ENCODE data around the gene TBCK. TPM values are rescaled to one million over a fixed set of nuclear protein-coding genes. Genes with fewer than 3 reads are reported as not detected.

The TBCK gene
- total and polyA plus RNA-seq, 2 donors (not counting 1 experiment from before 2014, with no cell fraction given) = 17.5 to 86.1 TPM

- no peaks in the 10 kb centered on the region for H3K4me1 Mint-ChIP-seq
- no peaks in the 10 kb centered on the region for H3K4me1 ChIP-seq (ENCODE audit: control insufficient read depth in 2 of 2, insufficient read depth in 2 of 2, low read length in 2 of 2)
- no peak overlapping the region for H3K27ac Mint-ChIP-seq
- H3K4me2 ChIP-seq (replicated peaks; ENCODE audit: low read depth, low read length, poor library complexity, severe bottlenecking) = no peak overlapping the region
- H2AFZ ChIP-seq (ENCODE audit: insufficient read depth, low read depth, low read length, poor library complexity, severe bottlenecking) = no peak overlapping the region
- no peak for ATAC-seq (ENCODE audit: low read depth)
- no peaks in the 10 kb centered on the region for H3K27me3 ChIP-seq (replicated peaks in 1 of 4; ENCODE audit: control extremely low read depth in 1 of 4, control insufficient read depth in 3 of 4, insufficient read depth in 4 of 4, low read length in 3 of 4)
- CTCF ChIA-PET = no interaction called here
- intact Hi-C loops (cut with micrococcal nuclease) = no loop called here
- peaks cover under 1 to 4% (median 1%) of the 10 kb centered on the region in 3 donors for H3K9me3 ChIP-seq (ENCODE audit: control extremely low read depth in 1 of 3, control insufficient read depth in 2 of 3, insufficient read depth in 1 of 3, low read length in 2 of 3)
- peaks cover 3 to 7% of the 10 kb centered on the region in 2 experiments for H3K36me3 ChIP-seq (replicated peaks in 1 of 2; ENCODE audit: control extremely low read depth in 1 of 2, control insufficient read depth in 1 of 2, extremely low read depth in 1 of 2, insufficient read depth in 2 of 2, low read length in 1 of 2)
- POLR2A ChIA-PET = no interaction called here
- H3K4me3 ChIP-seq (ENCODE audit: control extremely low read depth in 1 of 5, extremely low read depth in 1 of 5, insufficient read depth in 1 of 5, low read depth in 2 of 5, low read length in 4 of 5) = no peak overlapping the region
- H3K27ac ChIP-seq (ENCODE audit: low read length in 2 of 2) = no peak overlapping the region
- 100% methylated on average over 1 of the region's 3 CpGs for WGBS (ENCODE audit: insufficient coverage)
- H3K27me3 Mint-ChIP-seq = no peaks in the 10 kb centered on the region
- no peaks in the 10 kb centered on the region for H4K20me1 ChIP-seq (ENCODE audit: control insufficient read depth, insufficient read depth, low read length, poor library complexity, severe bottlenecking)
- no peaks in the 10 kb centered on the region for H3K79me2 ChIP-seq (ENCODE audit: control insufficient read depth, insufficient read depth, low read length)
- no peak for DNase-seq
- H3K9ac ChIP-seq (ENCODE audit: low read length) = no peak overlapping the region
- TF ChIP-seq EZH2 (IDR thresholded peaks at IDR 0.05; ENCODE audit: borderline replicate concordance, insufficient read depth, low read depth, low read length, poor library complexity, severe bottlenecking) (no peak), CTCF (IDR thresholded peaks at IDR 0.05) (no peak)
- no peak overlapping the region for H3K4me3 Mint-ChIP-seq
- peaks cover 9% of the 10 kb centered on the region for H3K9me3 Mint-ChIP-seq (ENCODE audit: insufficient read depth)
These were observed 173.3 kb downstream of the TBCK start for GRCh38 chr4:106142616-106143127.

- no peak overlapping the region for H2AFZ ChIP-seq (ENCODE audit: insufficient read depth, low read depth, low read length, poor library complexity, severe bottlenecking)
- ChIA-PET POLR2A (no interaction called here), CTCF (no interaction called here)
- H3K4me1 ChIP-seq (ENCODE audit: control insufficient read depth in 2 of 2, insufficient read depth in 2 of 2, low read length in 2 of 2) = no peaks in the 10 kb centered on the region
- intact Hi-C loops (cut with micrococcal nuclease) = no loop called here
- DNase-seq (no peak), ATAC-seq (ENCODE audit: low read depth) (no peak)
- Mint-ChIP-seq H3K4me1 (no peaks in the 10 kb centered on the region), H3K4me3 (no peak overlapping the region), H3K27ac (no peak overlapping the region), H3K9me3 (ENCODE audit: insufficient read depth) (no peaks in the 10 kb centered on the region), H3K27me3 (no peaks in the 10 kb centered on the region)
- H3K27me3 ChIP-seq (replicated peaks in 1 of 4; ENCODE audit: control extremely low read depth in 1 of 4, control insufficient read depth in 3 of 4, insufficient read depth in 4 of 4, low read length in 3 of 4) = no peaks in the 10 kb centered on the region
- H3K9ac ChIP-seq (ENCODE audit: low read length) = no peak overlapping the region
- TF ChIP-seq CTCF (IDR thresholded peaks at IDR 0.05) (no peak), EZH2 (IDR thresholded peaks at IDR 0.05; ENCODE audit: borderline replicate concordance, insufficient read depth, low read depth, low read length, poor library complexity, severe bottlenecking) (no peak)
- H3K79me2 ChIP-seq (ENCODE audit: control insufficient read depth, insufficient read depth, low read length) = no peaks in the 10 kb centered on the region
- H3K27ac ChIP-seq (ENCODE audit: low read length in 2 of 2) = no peak overlapping the region
- no peaks in the 10 kb centered on the region for H4K20me1 ChIP-seq (ENCODE audit: control insufficient read depth, insufficient read depth, low read length, poor library complexity, severe bottlenecking)
- peaks cover 3 to 4% of the 10 kb centered on the region in 2 experiments for H3K36me3 ChIP-seq (replicated peaks in 1 of 2; ENCODE audit: control extremely low read depth in 1 of 2, control insufficient read depth in 1 of 2, extremely low read depth in 1 of 2, insufficient read depth in 2 of 2, low read length in 1 of 2)
- H3K4me3 ChIP-seq (ENCODE audit: control extremely low read depth in 1 of 5, extremely low read depth in 1 of 5, insufficient read depth in 1 of 5, low read depth in 2 of 5, low read length in 4 of 5) = no peak overlapping the region
- no peak overlapping the region for H3K4me2 ChIP-seq (replicated peaks; ENCODE audit: low read depth, low read length, poor library complexity, severe bottlenecking)
- peaks cover 0 to 2% (median 0%) of the 10 kb centered on the region in 3 donors for H3K9me3 ChIP-seq (ENCODE audit: control extremely low read depth in 1 of 3, control insufficient read depth in 2 of 3, insufficient read depth in 1 of 3, low read length in 2 of 3)
- WGBS (ENCODE audit: insufficient coverage) = no CpG with 5 or more reads among the region's 1 CpG
These were observed 175.4 kb downstream of the TBCK start for GRCh38 chr4:106140601-106141000.

All from B cell (primary cell).